ENCODE results near the gene MIEF2.

- TF ChIP-seq CTCF (IDR thresholded peaks at IDR 0.05; ENCODE audit: extremely low read depth in 1 of 2, insufficient read depth in 1 of 2, low read depth in 1 of 2, low read length in 2 of 2) (no peak), EZH2 (IDR thresholded peaks at IDR 0.05; ENCODE audit: borderline replicate concordance, low read depth, low read length, severe bottlenecking) (no peak), POLR2A (IDR thresholded peaks at IDR 0.05; ENCODE audit: low read depth, low read length) (no peak), GATA2 (IDR thresholded peaks at IDR 0.05; ENCODE audit: insufficient read depth, insufficient read length, low read depth, low read length) (no peak), JUN (IDR thresholded peaks at IDR 0.05; ENCODE audit: borderline replicate concordance, insufficient read depth, insufficient read length, low read depth) (no peak)
Observed at GRCh38 chr17:18238299-18238698, 22.2 kb upstream of the MIEF2 start.
